ENCODE data around the gene ATP5PB.

The ATP5PB gene, protein sequence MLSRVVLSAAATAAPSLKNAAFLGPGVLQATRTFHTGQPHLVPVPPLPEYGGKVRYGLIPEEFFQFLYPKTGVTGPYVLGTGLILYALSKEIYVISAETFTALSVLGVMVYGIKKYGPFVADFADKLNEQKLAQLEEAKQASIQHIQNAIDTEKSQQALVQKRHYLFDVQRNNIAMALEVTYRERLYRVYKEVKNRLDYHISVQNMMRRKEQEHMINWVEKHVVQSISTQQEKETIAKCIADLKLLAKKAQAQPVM

DNA sequence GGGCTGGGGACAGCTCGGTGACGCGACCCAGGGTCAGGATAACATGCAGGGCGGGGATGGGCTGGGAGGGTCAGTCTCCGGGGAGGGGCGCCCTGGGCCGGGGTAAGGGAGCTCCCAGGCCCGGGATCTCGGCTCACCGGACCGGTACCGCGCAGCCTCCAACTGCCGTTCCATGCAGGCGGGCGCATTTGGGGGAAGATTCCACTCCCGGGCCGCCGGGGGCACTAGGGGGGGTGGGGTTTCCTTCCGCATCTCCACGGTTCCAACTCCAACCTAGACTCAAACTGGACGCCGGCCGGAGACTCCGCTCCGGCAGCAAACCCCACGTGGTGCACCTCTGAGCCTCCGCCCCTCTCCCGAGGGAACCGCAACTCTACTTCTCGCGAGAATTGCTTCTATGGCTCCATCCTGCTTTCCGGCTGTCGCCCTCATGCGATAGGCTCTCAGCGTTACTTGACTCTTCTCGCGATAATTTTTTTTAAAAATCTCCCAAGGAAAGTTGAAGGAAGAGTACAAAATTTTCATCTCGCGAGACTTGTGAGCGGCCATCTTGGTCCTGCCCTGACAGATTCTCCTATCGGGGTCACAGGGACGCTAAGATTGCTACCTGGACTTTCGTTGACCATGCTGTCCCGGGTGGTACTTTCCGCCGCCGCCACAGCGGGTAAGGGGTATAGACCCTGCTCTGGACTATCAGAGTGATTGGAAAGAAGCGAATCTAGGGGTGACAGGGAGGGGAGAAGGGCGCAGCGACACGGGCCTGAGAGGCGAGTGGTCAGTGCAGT is at the start of gene ATP5PB, which contains the start of gene WDR77:
TSS of gene ATP5PB (plus strand) at position 547 of the 785 bp plus-strand sequence. CDS start at position 625, 78 bp downstream.
TSS of gene WDR77 (minus strand) at position 339 of the 785 bp plus-strand sequence. CDS start at position 252, 87 bp downstream.
- H3K36me3 Mint-ChIP-seq (ENCODE audit: low read depth), result peaks cover 99% of the 10 kb centered on the region
- peak; percentile 87 for DNase-seq
- peak within 1 kb of the TSS; percentile 99 for H3K27ac Mint-ChIP-seq
- H3K9me3 Mint-ChIP-seq, result no peaks in the 10 kb centered on the region
- H3K27me3 Mint-ChIP-seq, result no peaks in the 10 kb centered on the region
- H3K4me1 Mint-ChIP-seq (ENCODE audit: low read depth), result peaks cover 80% of the 10 kb centered on the region
- peak within 1 kb of the TSS; percentile 100 for H3K4me3 Mint-ChIP-seq

DNA sequence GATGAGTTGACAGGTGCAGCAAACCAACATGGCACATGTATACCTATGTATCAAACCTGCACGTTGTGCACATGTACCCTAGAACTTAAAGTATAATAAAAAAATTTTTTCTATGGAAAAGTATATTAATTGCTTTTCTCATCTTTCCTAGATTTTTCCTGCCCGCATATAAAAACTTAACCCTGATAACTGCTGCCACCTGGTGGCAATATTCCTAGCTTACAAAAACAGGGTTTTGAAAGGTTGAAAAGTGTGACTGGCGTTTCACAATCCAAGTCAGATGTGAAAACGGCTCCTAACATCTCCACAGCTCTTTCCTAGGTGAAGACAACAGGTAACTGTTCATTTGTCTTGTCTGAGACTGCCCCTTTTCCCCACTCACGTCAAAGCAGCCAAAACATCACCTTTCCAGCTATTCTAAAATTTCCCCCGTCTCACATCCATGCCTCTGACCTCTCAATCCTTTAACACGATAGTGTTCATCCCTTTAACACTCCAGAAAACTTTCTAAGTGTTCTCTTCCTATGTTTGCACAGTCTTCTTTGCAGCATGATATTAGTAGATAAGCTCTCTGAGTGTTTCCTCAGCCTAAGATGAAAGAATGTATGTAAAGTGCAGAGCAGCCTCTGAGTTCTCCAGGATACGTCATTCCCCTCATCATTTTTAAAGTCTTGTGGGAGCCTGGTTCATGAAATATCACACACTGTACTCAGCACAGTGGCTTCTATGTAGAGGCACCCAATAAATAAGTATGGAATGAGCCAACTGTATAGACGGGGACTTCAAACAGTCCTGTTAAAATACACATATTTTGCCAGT is 49.3 kb upstream of the ATP5PB start:
- Mint-ChIP-seq H3K4me3 (no peak overlapping the region), H3K9me3 (peaks cover 3% of the 10 kb centered on the region), H3K27ac (no peak overlapping the region), H3K36me3 (ENCODE audit: low read depth) (no peaks in the 10 kb centered on the region), H3K4me1 (ENCODE audit: low read depth) (peaks cover 38% of the 10 kb centered on the region), H3K27me3 (no peaks in the 10 kb centered on the region)
- no peak for DNase-seq

DNA sequence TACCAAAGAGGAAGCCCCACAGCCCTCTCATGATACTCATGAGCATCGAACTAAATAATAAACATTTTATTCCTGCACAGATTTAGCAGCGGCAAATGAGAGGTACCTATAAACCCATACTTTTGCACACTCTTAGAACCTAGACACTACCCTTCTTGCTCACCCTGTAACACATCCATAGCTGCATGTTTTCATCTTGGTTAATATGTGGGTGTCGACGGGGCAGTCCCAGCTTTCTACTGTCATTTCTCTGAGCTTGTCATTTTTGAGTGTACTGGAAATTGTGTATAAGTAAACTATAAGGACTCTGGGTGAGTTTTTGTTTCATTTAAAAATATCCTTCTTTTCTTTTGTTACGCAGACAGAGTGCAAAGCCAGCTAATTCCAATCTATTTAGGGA is 47.2 kb upstream of the ATP5PB start:
- Mint-ChIP-seq H3K36me3 (ENCODE audit: low read depth) (no peaks in the 10 kb centered on the region), H3K4me3 (peak overlapping the region; percentile 30), H3K4me1 (ENCODE audit: low read depth) (peaks cover 55% of the 10 kb centered on the region), H3K27ac (no peak overlapping the region), H3K27me3 (no peaks in the 10 kb centered on the region), H3K9me3 (peaks cover 3% of the 10 kb centered on the region)
- no peak for DNase-seq

DNA sequence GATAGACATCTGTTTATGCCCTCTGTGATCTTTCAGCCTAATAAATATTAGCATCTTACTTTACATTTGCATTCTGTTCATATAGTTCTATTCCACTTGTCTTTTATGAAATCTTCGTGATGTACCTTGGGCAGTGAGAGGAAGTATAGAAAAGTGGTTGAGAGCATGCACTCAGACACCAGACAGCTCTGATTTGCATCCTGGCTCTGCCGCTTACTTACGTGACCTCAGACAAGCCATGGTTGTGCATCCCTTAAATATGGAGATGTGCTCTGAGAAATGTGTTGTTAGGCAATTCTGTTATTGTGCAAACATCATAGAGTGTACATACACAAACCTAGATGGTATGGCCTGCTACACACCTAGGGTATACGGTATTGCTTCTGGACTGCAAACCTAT is 44.7 kb upstream of the ATP5PB start:
- no peak for DNase-seq
- Mint-ChIP-seq H3K27me3 (no peaks in the 10 kb centered on the region), H3K27ac (no peak overlapping the region), H3K9me3 (no peaks in the 10 kb centered on the region), H3K4me3 (no peak overlapping the region), H3K36me3 (ENCODE audit: low read depth) (no peaks in the 10 kb centered on the region), H3K4me1 (ENCODE audit: low read depth) (peaks cover 51% of the 10 kb centered on the region)

DNA sequence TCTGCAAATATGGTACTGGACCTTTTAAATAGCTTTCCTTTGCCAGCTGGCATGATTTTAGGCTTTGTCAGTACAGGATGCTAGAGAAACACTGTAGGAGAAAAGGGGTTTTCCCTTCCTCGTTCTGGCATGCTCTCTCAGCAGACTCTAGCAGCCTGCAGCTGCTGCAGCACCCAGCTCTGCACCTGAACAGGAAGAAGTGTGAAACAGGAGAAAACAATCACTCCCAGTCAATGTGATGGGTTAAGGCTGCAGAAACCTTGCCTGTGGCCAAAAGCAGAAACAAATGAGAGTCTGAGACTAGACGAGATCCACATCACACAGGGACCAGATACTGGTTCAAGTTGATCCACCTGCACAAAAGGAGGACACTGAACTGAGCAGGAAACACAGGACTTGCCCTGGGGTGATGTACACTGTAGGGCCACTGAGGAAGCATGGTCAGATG is 42.9 kb upstream of the ATP5PB start:
- DNase-seq, result peak; percentile 46
- Mint-ChIP-seq H3K9me3 (no peaks in the 10 kb centered on the region), H3K4me3 (no peak overlapping the region), H3K4me1 (ENCODE audit: low read depth) (peaks cover 44% of the 10 kb centered on the region), H3K27ac (peak overlapping the region; percentile 22), H3K27me3 (no peaks in the 10 kb centered on the region), H3K36me3 (ENCODE audit: low read depth) (no peaks in the 10 kb centered on the region)

DNA sequence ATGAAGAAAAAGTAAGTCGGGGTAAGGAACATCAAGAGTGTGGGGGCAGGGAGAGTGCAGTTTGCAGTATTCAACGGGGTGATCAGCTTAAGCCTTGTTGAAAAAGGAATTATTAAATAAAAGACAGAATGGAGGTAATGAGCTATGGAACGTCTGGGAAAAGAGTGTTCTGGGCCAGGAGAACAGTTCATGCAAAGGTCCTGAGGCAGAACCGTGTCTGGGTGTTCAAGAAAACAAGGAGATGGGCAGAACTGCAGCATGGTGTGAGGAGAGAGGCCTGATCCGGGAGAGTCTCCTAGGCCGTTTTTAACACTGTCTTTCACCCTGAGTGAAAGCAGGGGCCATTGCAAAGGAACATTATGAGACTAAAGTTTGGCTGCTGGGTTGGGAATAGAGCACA is 42.0 kb upstream of the ATP5PB start:
- H3K36me3 Mint-ChIP-seq (ENCODE audit: low read depth), result no peaks in the 10 kb centered on the region
- no peaks in the 10 kb centered on the region for H3K9me3 Mint-ChIP-seq
- no peak overlapping the region for H3K4me3 Mint-ChIP-seq
- no peak overlapping the region for H3K27ac Mint-ChIP-seq
- no peak for DNase-seq
- no peaks in the 10 kb centered on the region for H3K27me3 Mint-ChIP-seq
- peaks cover 39% of the 10 kb centered on the region for H3K4me1 Mint-ChIP-seq (ENCODE audit: low read depth)

DNA sequence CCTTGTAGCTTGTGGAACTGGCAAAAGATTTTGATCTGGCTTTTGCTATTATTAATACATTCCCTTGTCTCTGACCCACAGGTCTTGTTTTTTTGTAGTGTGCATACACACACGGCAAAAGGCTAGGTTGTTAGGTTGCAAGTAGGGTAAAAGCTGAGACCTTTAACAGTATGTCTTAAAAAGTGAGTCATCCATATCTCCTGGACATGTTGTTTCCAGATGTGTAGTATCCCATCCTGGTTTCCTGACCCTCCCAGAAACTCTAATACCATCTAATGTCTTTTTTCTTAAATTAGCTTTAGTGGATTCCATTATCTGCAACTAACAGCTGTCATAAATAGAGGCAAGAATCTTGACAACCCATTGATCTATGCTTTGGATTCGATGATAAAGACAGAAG is 36.4 kb upstream of the ATP5PB start:
- H3K4me3 Mint-ChIP-seq, result no peak overlapping the region

DNA sequence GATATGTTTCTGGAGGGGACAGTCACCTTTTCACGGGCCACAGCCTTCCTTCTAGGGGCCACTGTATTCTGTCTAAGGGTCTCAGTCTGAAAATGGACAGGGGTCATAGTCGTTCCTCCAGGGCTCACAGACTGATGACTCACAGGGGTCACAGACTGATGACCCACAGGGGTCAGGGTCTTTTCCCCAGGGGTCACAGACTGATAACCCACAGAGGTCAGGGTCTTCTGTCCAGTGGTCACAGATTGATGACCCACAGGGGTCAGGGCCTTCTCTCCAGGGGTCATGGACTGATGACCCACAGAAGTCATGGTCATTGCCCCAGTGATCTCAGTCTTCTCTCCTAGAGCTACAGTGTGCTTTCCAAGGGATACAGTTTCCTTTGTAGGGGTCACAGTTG is 34.5 kb upstream of the ATP5PB start:
- H3K9me3 Mint-ChIP-seq, result no peaks in the 10 kb centered on the region
- DNase-seq, result no peak
- H3K4me3 Mint-ChIP-seq, result no peak overlapping the region
- H3K4me1 Mint-ChIP-seq (ENCODE audit: low read depth), result no peaks in the 10 kb centered on the region
- H3K27ac Mint-ChIP-seq, result no peak overlapping the region
- H3K27me3 Mint-ChIP-seq, result no peaks in the 10 kb centered on the region
- peaks cover 15% of the 10 kb centered on the region for H3K36me3 Mint-ChIP-seq (ENCODE audit: low read depth)

More for the DNA sequence above, 36.4 kb upstream of the ATP5PB start:
- DNase-seq, result no peak
- Mint-ChIP-seq H3K9me3 (no peaks in the 10 kb centered on the region), H3K4me1 (ENCODE audit: low read depth) (no peaks in the 10 kb centered on the region), H3K36me3 (ENCODE audit: low read depth) (peaks cover 8% of the 10 kb centered on the region), H3K27me3 (no peaks in the 10 kb centered on the region), H3K27ac (no peak overlapping the region)

DNA sequence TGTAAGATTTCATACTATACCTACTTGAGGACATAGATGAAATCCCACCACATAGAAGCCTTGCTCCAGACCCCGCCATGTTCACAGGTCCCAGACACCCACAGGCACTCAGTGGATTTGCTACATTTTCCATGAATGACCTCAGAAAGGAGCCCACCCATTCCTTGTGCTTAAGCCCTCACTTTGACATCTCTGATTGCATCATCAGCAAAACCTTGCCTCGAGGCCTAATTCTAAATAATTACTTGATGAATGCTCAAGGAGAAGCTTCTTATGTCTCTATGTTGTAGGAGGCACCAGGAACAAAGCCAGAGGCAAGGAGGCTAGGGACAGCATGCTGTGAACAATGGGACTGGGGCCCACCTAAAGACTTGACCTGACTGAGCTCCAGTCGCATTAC is 33.8 kb upstream of the ATP5PB start:
- no peak overlapping the region for H3K27ac Mint-ChIP-seq
- no peaks in the 10 kb centered on the region for H3K27me3 Mint-ChIP-seq
- no peak overlapping the region for H3K4me3 Mint-ChIP-seq
- H3K36me3 Mint-ChIP-seq (ENCODE audit: low read depth), result peaks cover 16% of the 10 kb centered on the region
- H3K4me1 Mint-ChIP-seq (ENCODE audit: low read depth), result no peaks in the 10 kb centered on the region
- H3K9me3 Mint-ChIP-seq, result no peaks in the 10 kb centered on the region
- no peak for DNase-seq

DNA sequence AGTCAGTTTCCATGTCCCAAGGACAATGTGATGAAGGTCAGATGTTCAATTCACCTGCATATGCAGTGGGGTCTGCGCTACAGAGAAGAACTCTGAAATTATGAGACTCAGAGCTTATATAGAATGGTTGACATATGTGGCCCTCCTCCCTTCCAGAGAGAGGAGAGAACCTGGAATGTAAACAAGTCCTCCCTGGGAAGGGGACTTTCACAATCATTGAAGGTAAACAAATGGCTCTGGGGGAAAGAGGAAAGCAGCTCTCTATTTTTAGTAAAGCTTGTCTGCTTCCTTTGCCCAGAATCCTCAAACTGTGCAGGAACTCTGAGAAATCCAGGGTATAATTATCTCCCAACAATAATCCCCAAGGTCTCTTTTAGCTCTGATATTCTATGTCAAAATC is 31.5 kb upstream of the ATP5PB start:
- DNase-seq, result no peak
- H3K27ac Mint-ChIP-seq, result no peak overlapping the region
- no peaks in the 10 kb centered on the region for H3K27me3 Mint-ChIP-seq
- no peak overlapping the region for H3K4me3 Mint-ChIP-seq
- peaks cover 21% of the 10 kb centered on the region for H3K36me3 Mint-ChIP-seq (ENCODE audit: low read depth)
- H3K9me3 Mint-ChIP-seq, result no peaks in the 10 kb centered on the region
- no peaks in the 10 kb centered on the region for H3K4me1 Mint-ChIP-seq (ENCODE audit: low read depth)

DNA sequence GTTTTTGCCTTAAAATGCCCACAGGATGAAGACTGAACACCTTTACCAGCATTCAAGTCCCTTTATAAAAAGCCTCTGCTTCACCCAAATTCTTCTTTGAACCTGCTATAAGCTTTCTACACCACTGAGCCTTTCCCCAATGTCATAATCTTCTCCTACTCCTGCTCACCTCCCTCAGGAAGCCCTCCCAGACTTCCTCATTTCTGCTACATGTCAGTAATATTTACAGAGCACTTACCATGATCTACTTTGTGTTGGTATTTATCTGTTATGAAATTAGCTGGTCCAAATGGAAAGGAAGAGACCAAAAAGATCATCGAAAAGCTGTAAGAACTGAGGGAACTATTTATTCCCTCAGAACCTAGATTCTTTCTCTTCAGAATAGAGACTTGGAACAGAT is 30.2 kb upstream of the ATP5PB start:
- no peak overlapping the region for H3K4me3 Mint-ChIP-seq
- no peaks in the 10 kb centered on the region for H3K27me3 Mint-ChIP-seq
- H3K36me3 Mint-ChIP-seq (ENCODE audit: low read depth), result peaks cover 19% of the 10 kb centered on the region
- no peak overlapping the region for H3K27ac Mint-ChIP-seq
- DNase-seq, result no peak
- H3K4me1 Mint-ChIP-seq (ENCODE audit: low read depth), result no peaks in the 10 kb centered on the region
- H3K9me3 Mint-ChIP-seq, result no peaks in the 10 kb centered on the region

DNA sequence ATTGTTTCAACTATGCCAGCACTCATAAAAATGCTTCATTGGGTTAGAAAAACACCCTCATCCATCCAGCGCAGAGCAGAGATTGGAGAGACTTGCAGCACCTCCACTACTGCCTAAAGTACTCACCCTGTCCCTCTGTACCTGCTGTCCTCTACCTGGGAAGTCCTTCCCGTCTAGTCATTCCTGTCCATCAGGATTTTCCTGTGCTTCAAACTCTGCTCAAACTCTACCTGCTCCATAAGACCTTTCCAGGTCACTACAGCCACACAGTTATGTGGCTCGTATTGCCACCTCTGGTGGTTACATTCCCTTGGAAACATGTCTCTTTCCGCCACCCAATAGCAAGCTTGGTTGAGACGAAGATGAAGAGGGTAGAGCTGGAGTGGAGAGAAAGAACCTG is 28.9 kb upstream of the ATP5PB start:
- H3K9me3 Mint-ChIP-seq, result no peaks in the 10 kb centered on the region
- H3K4me1 Mint-ChIP-seq (ENCODE audit: low read depth), result no peaks in the 10 kb centered on the region
- H3K27me3 Mint-ChIP-seq, result no peaks in the 10 kb centered on the region
- H3K27ac Mint-ChIP-seq, result no peak overlapping the region
- H3K36me3 Mint-ChIP-seq (ENCODE audit: low read depth), result peaks cover 13% of the 10 kb centered on the region
- no peak for DNase-seq
- no peak overlapping the region for H3K4me3 Mint-ChIP-seq

DNA sequence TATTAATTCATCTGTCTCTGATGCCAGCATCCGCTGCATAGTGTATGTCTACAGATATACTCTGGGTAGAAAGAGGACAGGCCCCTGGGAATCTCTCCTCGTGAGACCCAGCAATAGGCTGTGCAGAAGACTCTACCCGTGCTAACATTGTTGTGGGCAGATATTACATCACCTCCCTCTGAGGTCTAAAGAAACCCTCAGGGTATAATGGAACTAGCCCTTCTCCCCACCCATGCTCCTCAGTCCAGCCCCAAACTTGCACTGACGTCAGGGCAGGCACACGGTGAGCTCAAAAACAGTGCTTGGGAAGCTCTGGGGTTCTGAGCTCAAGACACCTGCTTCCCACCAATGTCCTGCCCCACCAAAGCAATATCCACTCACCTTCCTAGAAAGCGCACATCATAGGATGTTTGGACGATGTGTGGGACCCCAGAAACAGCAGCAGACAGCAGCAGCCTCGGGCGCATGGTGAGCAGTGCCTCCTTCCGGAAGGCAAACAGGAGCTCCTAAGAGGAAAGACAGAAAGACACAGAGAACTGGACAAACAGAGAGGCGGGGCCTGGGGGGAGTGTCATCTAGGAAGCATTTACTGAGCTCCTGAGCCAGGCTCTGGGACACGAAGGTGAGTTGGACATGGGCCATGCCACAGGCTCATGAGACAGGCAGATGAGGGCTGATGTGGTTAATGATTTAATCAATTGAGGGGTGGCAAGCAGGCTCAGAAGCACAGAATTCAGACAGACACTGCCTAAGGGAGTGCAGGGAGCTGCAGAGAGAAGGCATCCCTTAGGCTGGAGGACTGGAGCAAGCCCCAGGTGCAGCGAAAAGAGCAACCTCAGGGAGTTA is 26.5 kb upstream of the ATP5PB start:
- H3K9me3 Mint-ChIP-seq, result no peaks in the 10 kb centered on the region
- H3K4me3 Mint-ChIP-seq, result no peak overlapping the region
- DNase-seq, result no peak
- H3K4me1 Mint-ChIP-seq (ENCODE audit: low read depth), result no peaks in the 10 kb centered on the region
- H3K27ac Mint-ChIP-seq, result no peak overlapping the region
- H3K36me3 Mint-ChIP-seq (ENCODE audit: low read depth), result peaks cover 13% of the 10 kb centered on the region
- H3K27me3 Mint-ChIP-seq, result no peaks in the 10 kb centered on the region

DNA sequence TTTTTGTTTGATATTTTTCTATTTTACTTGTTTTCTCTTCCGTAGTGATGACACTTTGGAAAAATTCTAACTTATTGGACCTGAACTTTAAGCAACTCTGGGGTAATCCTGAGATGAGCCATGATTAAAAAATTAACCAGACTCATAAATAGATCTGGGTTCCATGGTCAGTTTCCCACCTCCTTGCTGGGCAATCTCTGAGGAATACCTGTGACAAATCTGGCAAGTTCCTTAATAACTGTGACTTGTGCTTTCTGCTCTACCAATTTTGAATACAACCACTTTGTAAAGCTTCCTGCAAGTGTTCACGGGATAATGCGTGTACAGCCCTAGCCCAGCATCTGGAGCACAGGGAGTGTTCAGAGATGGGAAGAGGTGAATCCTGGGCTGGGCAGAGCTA is 25.0 kb upstream of the ATP5PB start:
- no peak overlapping the region for H3K27ac Mint-ChIP-seq
- H3K4me1 Mint-ChIP-seq (ENCODE audit: low read depth), result peaks cover 4% of the 10 kb centered on the region
- H3K9me3 Mint-ChIP-seq, result no peaks in the 10 kb centered on the region
- no peak overlapping the region for H3K4me3 Mint-ChIP-seq
- H3K36me3 Mint-ChIP-seq (ENCODE audit: low read depth), result peaks cover 7% of the 10 kb centered on the region
- DNase-seq, result no peak
- no peaks in the 10 kb centered on the region for H3K27me3 Mint-ChIP-seq

Data from activated T-cell treated with anti-CD3 and anti-CD28 coated beads, Interleukin-2, amount 50 U/mL, for 24 hours (primary cell).